ENCODE measurements around the gene SMTN. TPM values are rescaled to one million over a fixed set of nuclear protein-coding genes. Genes with fewer than 3 reads are reported as not detected.

Gene SMTN
- total RNA-seq, 1 donor from 2014 or later = 21.1 TPM

Other genes starting within 250 kb of the SMTN start
- gene MORC2, start 112.5 kb upstream of the SMTN start, total RNA-seq = 13.4 TPM
- gene TUG1, start 112.1 kb upstream of the SMTN start, total RNA-seq = 41.0 TPM
- gene SELENOM, start 26.2 kb downstream of the SMTN start, total RNA-seq = 13.7 TPM
- gene INPP5J, start 41.6 kb downstream of the SMTN start, total RNA-seq = 1.5 TPM
- gene PLA2G3, start 59.2 kb downstream of the SMTN start, total RNA-seq = 19.4 TPM
- gene RNF185, start 78.9 kb downstream of the SMTN start, total RNA-seq = 23.4 TPM
- gene LIMK2, start 131.0 kb downstream of the SMTN start, total RNA-seq = 88.0 TPM
- 5.8 TPM for gene PIK3IP1, start 211.2 kb downstream of the SMTN start, total RNA-seq